NB4 (cell line): ENCODE results near the gene PLXDC1.

Source experiments
- DNase-seq: peaks from one replicate; pipeline ENCODE4 v3.0.0; 2010; ENCODE audit warnings: low read depth
- H3K4me3 ChIP-seq: one replicate; pipeline ENCODE4 v1.5.1; 2011; ENCODE audit warnings: mild to moderate bottlenecking, low read depth, low read length, moderate library complexity
- MYC ChIP-seq: IDR thresholded peaks from 2 replicates; pipeline ENCODE4 v1.6.1; 2011; ENCODE audit warnings: low read depth, low read length
- POLR2A ChIP-seq: IDR thresholded peaks from 2 replicates; pipeline ENCODE4 v1.6.1; 2011; ENCODE audit warnings: mild to moderate bottlenecking; ENCODE audit not compliant: insufficient read length; ENCODE audit errors: extremely low read depth
- TF ChIP-seq, protein P1 (sequence below): IDR thresholded peaks from one replicate; pipeline ENCODE4 v1.5.1; 2012; ENCODE audit warnings: low read depth, low read length
- TF ChIP-seq, protein P2 (sequence below): IDR thresholded peaks from 2 replicates; pipeline ENCODE4 v1.6.1; 2011; ENCODE audit warnings: low read depth, low read length

PLXDC1 gene

GRCh38 chr17:39105705-39106104, 45.7 kb downstream of the PLXDC1 start:
- H3K4me3 ChIP-seq: no peak overlapping the region
- no peak for DNase-seq
- TF ChIP-seq POLR2A (no peak), MYC (no peak)
- TF ChIP-seq, protein P1, sequence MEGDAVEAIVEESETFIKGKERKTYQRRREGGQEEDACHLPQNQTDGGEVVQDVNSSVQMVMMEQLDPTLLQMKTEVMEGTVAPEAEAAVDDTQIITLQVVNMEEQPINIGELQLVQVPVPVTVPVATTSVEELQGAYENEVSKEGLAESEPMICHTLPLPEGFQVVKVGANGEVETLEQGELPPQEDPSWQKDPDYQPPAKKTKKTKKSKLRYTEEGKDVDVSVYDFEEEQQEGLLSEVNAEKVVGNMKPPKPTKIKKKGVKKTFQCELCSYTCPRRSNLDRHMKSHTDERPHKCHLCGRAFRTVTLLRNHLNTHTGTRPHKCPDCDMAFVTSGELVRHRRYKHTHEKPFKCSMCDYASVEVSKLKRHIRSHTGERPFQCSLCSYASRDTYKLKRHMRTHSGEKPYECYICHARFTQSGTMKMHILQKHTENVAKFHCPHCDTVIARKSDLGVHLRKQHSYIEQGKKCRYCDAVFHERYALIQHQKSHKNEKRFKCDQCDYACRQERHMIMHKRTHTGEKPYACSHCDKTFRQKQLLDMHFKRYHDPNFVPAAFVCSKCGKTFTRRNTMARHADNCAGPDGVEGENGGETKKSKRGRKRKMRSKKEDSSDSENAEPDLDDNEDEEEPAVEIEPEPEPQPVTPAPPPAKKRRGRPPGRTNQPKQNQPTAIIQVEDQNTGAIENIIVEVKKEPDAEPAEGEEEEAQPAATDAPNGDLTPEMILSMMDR: no peak
- TF ChIP-seq, protein P2, sequence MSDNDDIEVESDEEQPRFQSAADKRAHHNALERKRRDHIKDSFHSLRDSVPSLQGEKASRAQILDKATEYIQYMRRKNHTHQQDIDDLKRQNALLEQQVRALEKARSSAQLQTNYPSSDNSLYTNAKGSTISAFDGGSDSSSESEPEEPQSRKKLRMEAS: no peak

- TF ChIP-seq, protein P2: no peak
- TF ChIP-seq, protein P1: no peak
- TF ChIP-seq MYC (no peak), POLR2A (no peak)
- H3K4me3 ChIP-seq: no peak overlapping the region
These were observed 46.8 kb downstream of the PLXDC1 start for GRCh38 chr17:39104657-39105056.

DNA sequence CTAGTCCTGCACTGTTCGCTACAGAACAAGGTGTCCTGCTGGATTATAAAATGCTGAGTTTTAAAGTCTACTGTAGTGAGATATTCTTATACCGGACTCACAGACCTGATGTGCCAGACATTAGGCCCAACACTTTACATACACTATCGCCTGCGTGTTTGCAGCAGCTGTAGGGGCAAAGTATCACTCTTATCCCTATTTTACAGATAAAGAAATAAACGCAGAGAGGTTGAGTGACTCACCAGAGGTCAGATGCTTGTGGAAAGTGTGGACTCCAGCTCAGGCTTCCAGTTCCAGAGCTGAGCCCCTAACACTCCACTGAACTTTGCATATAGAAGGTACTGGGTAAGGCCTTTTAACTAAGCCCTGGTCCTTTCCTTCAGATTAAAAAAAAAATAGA, 47.4 kb downstream of the PLXDC1 start:
- TF ChIP-seq, protein P1: no peak
- TF ChIP-seq, protein P2: no peak
- TF ChIP-seq POLR2A (no peak), MYC (no peak)
- DNase-seq: no peak
- no peak overlapping the region for H3K4me3 ChIP-seq

More at GRCh38 chr17:39104657-39105056, 46.8 kb downstream of the PLXDC1 start:
- DNase-seq: no peak

DNA sequence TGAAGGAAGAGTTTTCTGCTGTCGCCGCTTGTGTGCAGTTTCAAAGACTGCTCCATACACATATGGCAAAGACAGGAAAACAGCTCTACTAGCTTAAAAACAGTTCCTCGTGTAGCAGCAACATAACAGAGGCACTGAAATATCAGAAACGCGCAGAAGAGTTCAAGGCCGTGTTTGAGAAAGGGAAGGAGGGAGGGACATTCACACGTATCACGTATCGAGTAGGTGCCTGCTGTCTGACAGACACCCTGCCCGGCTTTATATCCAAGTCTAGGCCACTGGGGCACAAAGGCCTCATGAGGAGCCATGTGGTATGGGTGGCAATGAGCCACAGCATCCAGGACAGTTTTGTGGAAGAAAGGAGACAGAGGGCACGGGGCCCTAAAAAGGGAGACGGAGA, 50.3 kb downstream of the PLXDC1 start:
- no peak for DNase-seq
- no peak for TF ChIP-seq POLR2A
- TF ChIP-seq, protein P1: no peak
- TF ChIP-seq, protein P2: no peak
- no peak for TF ChIP-seq MYC
- H3K4me3 ChIP-seq: no peak overlapping the region

- H3K4me3 ChIP-seq: no peak overlapping the region
- TF ChIP-seq, protein P1: no peak
- TF ChIP-seq, protein P2: no peak
- TF ChIP-seq POLR2A: no peak
- no peak for TF ChIP-seq MYC
- DNase-seq: no peak
These were observed 50.9 kb downstream of the PLXDC1 start for GRCh38 chr17:39100530-39100929.
